ENCODE data around the gene NCKAP5.

- TF ChIP-seq E2F6 (IDR thresholded peaks at IDR 0.05; ENCODE audit: borderline replicate concordance, low read depth) (no peak), MAX (IDR thresholded peaks at IDR 0.05) (no peak)
These were observed 693.1 kb downstream of the NCKAP5 start for GRCh38 chr2:132875193-132875592.

Data from A549 (cell line).